GM12874 (cell line): ENCODE data around the gene OR8B3.

ENCODE experiments used
- TF ChIP-seq, protein P1 (sequence below): IDR thresholded peaks from 2 replicates; pipeline ENCODE4 v1.5.1; 2011; ENCODE audit warnings: low read depth, mild to moderate bottlenecking, control low read depth, low read length, moderate library complexity; ENCODE audit not compliant: insufficient read depth

The OR8B3 gene

DNA sequence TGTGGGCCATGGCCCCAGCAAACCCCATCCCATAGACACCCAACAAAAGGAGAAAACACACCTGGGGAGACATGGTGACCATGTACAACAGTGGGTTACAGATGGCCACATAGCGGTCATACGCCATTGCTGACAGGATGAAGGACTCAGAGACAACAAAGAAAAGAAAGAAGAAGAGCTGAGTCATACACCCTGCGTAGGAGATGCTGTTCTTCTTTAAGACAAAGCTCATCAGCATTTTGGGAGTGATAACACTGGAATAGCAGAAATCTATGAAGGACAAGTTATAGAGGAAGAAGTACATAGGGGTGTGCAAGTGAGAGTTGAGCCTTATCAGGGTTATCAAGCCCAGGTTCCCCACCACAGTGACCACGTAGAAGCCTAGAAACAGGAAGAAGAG, 41.8 kb upstream of the OR8B3 start:
- TF ChIP-seq, protein P1, sequence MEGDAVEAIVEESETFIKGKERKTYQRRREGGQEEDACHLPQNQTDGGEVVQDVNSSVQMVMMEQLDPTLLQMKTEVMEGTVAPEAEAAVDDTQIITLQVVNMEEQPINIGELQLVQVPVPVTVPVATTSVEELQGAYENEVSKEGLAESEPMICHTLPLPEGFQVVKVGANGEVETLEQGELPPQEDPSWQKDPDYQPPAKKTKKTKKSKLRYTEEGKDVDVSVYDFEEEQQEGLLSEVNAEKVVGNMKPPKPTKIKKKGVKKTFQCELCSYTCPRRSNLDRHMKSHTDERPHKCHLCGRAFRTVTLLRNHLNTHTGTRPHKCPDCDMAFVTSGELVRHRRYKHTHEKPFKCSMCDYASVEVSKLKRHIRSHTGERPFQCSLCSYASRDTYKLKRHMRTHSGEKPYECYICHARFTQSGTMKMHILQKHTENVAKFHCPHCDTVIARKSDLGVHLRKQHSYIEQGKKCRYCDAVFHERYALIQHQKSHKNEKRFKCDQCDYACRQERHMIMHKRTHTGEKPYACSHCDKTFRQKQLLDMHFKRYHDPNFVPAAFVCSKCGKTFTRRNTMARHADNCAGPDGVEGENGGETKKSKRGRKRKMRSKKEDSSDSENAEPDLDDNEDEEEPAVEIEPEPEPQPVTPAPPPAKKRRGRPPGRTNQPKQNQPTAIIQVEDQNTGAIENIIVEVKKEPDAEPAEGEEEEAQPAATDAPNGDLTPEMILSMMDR = no peak

DNA sequence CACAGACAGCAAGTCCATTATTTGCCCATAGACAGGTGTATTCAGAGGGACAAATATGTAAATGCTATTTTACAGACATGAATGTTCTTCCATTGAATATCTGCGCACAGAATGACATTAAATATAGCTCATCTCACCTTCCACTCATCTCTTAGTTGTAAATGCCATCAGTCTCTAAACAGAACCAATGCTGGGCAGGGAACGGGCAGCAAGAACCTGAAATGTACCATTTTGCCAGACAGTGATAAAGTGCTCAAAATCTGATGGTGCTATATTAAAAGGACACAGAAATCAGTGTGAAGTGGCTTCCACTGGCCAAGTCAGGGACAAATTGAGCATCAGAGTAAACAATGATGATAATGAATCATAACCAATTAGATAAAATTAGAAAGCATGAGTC, 35.9 kb upstream of the OR8B3 start:
- TF ChIP-seq, protein P1 = no peak

DNA sequence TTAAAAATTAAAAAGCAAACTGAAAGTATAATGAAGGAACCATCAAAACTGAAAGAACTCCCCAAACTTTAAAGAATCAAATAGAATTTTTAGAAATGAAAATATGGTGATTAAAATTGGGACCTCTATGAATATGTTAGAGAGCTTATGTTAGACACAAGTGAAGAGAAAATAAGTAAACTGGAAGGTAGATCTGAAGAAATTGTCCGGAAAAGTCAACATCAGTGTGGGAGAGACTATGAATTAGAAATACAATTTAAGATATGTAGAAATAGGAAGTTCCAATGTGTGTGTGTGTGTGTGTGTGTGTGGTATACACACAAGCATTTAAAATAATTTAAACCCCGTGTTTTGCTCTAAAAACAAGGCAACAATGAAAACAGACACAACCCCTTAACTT, 30.8 kb upstream of the OR8B3 start:
- TF ChIP-seq, protein P1 = no peak

DNA sequence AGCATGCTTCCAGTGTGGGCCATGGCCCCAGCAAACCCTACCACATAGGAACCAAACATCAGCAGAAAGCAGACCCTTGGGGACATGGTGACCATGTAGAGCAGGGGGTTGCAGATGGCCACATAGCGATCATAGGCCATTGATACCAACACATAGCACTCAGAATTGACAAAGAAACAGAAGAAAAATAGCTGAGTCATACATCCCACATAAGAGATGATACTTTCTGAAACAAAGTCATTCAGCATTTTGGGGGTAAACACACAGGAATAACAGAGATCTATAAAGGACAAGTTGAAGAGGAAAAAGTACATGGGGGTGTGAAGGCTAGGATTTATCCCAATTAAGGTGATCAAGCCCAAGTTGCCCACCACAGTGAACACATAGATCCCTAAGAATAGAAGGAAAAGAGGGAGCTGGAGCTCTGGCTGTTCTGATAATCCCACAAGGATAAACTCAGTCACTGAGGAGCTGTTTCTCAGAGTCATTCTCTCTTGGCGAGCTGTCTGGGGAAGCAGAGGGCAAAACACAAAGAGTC, 25.6 kb upstream of the OR8B3 start, which contains the start of gene OR8B4:
TSS of gene OR8B4 (minus strand) at position 488 of the 538 bp plus-strand sequence. CDS start at position 488, 0 bp downstream.
- TF ChIP-seq, protein P1 = no peak

DNA sequence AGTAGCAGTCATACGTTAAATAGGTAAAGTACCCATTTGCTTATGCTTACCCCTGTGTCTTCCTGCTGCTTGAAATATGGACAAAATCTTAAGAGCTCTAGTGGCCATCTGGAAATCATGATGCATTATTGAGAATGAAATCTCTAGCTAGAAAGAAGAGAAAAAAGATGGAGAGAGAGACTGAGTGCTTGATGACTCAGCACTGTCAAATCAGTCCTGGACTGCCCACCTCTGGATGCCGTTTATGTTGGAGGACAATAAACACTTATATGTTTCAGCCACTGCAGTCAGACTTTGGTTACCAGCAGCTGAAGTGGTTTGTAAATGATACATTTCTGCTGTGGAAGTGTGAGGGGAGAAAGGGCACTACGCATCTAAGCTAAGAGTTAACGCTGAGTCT, 22.2 kb upstream of the OR8B3 start:
- TF ChIP-seq, protein P1 = no peak

DNA sequence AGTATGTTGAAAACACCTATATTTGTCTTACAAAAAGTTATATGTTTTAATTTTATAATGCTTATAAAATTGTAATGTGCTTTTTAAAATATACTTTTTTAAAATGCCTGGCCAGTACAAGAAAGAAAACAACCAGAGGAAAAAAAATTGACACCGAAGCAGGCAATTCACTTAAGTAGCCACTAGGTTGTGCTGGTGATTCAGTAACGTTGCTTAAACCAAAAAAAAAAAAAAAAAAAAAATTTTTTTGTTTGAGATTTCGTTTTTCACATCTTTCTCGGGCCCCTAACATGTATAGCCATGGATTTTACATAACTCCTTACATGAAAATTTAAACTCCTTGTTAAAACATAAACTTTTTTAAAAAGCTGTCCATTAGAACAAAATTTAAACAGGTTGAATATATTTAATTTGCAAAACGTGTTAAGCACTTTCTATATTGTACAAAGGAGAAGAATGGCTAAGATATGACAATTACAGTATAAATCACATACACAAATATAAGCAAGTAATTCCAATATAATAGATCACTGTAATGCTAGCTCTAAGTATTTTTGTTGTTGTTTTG, 16.6 kb upstream of the OR8B3 start:
- TF ChIP-seq, protein P1 = peak; percentile 44; the same call in 1 of the 2 replicates

- TF ChIP-seq, protein P1 = no peak
Observed at GRCh38 chr11:124409906-124410305, 11.1 kb upstream of the OR8B3 start.
